HG03558 (cell line): ENCODE results near the gene EVL.
"Not testable (repeated sequence)": the region's sequence is repeated elsewhere in the genome, so short reads cannot be mapped to it uniquely, and the experiment has no call there.

Source experiments
- ATAC-seq: cut with Tn5 transposase; IDR thresholded peaks from one replicate; pipeline ENCODE4 v1.9.1; 2021; ENCODE audit warnings: moderate number of reproducible peaks; ENCODE audit not compliant: unreplicated experiment; ENCODE audit errors: extremely low read depth

EVL gene, protein sequence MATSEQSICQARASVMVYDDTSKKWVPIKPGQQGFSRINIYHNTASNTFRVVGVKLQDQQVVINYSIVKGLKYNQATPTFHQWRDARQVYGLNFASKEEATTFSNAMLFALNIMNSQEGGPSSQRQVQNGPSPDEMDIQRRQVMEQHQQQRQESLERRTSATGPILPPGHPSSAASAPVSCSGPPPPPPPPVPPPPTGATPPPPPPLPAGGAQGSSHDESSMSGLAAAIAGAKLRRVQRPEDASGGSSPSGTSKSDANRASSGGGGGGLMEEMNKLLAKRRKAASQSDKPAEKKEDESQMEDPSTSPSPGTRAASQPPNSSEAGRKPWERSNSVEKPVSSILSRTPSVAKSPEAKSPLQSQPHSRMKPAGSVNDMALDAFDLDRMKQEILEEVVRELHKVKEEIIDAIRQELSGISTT

GRCh38 chr14:100065111-100065871, at the start of gene EVL:
Gene EVL (plus strand): TSS chr14:100065422. CDS start chr14:100065501, 79 bp downstream.
- peak; percentile 36 for ATAC-seq

DNA sequence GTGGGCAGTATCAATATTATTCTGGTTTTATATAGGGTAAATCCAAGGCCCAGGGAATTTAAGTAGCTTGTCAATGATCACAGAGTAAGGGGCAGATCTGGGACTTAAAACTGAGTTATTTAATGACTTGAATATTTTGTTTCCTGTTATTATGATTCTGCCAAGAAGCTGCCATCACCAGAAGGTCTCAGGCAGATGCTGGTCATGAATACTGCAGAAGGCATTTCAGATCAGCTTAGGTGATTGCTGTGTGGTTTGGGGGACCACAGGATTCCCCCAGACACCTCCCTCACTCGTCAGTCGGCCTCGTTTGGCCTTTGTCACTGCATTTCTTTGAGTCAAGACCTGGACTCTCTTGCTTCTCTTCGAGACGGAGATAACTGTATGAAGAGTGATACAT, 47.7 kb upstream of the EVL start:
- no peak for ATAC-seq

DNA sequence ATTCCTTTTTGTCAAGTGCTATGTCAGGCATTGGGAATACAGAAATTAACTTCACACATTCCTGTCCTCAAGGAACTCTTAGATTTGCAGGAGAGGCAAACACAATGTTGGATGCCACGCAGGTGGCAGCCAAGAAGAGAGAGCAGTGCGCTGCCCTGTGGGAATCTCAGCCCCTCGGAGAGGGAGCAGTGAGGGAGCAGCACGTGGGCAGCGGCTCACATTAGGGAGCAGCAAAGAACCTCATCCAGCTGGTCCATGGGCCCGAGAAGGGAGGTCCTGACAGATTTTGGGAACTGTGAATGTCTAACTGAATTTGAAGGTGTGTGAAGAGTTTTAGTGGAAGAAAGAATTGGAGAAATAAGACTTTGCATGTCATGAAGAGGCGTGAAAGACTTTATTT, 47.2 kb upstream of the EVL start:
- no peak for ATAC-seq

GRCh38 chr14:100018482-100018881, 46.7 kb upstream of the EVL start:
- ATAC-seq: no peak

GRCh38 chr14:100019156-100019744, 46.0 kb upstream of the EVL start:
- ATAC-seq: no peak

DNA sequence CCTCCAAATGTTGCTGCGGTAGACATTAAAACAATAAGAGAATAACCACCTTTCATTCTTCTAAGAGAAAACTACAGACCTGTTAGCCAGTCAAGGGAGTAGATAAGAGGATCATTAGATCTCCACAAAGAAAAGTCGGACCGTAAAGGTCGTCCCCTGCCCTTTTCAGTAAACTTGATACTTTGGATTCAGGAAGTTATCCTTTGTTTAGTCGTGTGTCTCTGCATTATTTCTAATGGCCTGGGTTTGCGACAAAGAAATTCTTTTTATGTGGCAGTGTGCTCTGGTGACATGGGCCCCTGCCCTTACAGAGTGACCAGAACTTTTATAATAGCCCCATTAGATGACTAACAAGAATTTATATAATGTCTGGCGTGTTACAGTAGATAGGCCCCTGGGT, 44.6 kb upstream of the EVL start:
- no peak for ATAC-seq

DNA sequence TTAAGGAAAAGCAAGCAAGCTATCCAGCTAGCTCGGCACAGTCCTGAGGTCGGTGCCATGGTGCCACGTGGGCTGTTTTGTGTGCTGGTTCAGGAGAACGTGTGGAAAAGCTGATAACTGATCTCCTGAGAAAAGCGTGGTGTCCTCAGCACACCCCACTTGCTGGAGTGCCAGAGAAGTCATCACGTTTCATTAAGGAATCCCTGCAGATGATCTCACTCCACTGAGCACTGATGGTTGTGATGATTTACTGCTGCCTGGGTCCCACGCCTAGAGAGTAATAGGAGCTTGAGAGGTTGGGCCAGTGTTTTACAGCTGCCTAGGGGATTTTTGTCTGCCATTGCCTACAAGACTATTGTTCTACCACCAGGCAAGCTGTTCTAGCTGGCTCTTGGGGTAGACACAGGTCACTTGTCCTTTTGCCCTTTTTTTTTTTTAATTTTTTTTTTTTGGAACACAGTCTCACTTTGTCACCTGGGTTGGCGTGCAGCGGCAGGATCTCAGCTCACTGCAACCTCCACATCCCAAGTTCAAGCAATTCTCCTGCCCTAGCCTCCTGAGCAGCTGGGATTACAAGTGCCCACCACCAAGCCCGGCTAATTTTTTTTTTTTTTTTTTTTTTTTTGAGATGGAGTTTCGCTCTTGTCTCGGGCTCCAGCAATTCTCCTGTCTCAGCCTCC, 42.3 kb upstream of the EVL start:
- no peak for ATAC-seq

DNA sequence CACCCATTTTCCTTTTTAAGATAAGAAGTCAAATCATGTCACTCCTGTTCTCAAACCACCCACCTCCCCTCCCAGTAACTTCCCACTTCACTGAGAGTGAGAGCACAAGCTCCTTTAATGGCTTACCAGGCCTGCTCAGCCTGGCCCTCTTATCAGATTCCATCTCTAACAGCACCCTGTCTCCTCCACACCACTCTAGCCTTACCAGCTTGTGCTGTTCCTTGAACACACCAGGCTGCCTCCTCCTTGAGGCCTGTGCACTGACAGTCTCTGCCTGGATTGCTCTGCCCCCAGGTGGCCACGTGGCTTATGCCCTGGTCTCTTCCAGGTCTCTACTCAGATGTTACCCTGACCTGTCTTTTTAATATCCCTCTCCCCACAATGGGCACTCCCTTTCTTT, 40.1 kb upstream of the EVL start:
- ATAC-seq: no peak

- ATAC-seq: no peak
Measured at GRCh38 chr14:100027771-100028490, 37.3 kb upstream of the EVL start.

- ATAC-seq: no peak
Measured at GRCh38 chr14:100028990-100029677, 36.1 kb upstream of the EVL start.

GRCh38 chr14:100030006-100030405, 35.2 kb upstream of the EVL start:
- not testable (repeated sequence) for ATAC-seq

- ATAC-seq: no peak
Measured at GRCh38 chr14:100030452-100031153, 34.6 kb upstream of the EVL start.

DNA sequence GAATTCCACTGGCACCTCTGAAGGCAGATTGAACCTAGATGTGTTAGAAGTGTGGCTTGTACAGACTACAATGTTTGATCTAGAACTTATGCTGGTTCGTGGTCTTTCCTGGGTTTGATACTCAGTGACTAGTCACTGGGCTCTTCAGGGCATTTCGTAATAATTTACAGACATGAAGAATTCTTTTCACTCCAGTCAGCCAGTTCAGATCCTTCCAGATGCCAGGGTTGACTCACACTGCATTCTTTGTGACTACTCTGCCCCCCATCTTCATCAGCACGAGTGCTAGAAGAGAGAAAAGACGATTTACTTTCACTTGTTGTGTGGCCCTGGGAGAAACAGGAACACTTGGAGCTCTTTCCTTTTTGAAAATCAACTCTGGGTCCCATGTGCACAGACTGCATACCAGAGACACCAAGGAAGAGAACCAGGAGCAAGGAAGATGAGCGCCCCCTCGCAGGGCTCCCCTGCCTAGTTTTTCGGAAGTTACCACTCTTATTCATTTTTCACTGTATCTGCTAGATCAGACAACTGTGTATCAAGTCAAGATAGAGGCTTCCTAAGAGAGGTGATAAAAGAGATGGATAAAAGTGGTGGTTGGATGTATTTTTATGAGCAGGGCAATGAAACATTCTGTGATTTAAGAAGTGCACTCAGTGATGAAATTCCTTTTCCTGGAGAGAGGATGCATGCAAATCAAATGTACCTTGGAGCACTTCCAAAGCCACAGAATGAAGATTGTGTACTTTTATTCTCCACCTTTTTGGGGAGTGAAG, 33.5 kb upstream of the EVL start:
- ATAC-seq: no peak

GRCh38 chr14:100032738-100033137, 32.5 kb upstream of the EVL start:
- ATAC-seq: no peak

GRCh38 chr14:100033347-100034075, 31.7 kb upstream of the EVL start:
- ATAC-seq: no peak

DNA sequence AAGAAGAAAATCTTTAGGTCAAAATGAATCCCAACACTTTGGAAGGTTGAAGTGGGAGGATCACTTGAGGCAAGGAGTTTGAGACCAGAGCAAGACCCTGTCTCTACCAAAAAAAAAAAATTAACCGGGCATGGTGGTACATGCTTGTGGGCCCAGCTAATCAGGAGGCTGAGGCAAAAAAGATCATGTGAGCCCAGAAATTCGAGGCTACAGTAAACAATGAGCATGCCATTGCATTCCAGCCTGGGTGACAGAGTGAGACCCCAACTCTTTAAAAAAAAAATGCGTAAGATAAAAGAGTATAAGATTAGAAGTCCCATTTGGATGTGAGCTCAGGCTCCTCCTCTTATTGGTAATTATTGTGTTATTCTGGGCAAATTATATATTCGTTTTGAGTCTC, 30.8 kb upstream of the EVL start:
- no peak for ATAC-seq

DNA sequence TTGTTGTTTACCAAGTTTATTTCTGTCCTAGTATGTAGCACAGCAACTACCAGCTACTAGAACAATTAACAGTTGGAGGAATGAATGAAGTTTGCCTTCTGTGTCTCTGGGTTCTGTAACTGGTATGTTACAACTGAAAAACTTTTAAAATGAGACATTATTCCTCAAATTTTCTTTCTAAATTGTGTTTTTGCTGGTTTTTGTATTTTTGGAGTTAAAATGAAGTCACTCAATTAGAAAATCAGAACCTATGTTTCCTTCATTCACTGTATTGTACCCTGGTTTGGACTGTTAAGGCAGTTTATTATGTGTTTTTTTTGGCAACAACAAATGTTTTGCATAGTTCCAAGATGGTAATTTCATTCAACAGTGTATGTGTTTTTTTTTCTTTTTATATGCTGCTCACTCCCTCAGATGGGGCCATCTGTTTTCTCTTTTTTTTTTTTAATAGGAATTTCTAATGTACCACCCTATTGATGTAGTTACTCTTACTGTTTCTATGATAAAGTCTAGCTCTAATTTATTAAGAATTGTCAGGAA, 30.2 kb upstream of the EVL start:
- no peak for ATAC-seq
